NOMO-1 (cell line): ENCODE results near the gene ATP2B2.

Experiments
- DNase-seq, 2 experiments: peaks; one replicate each; lab custom pipeline; 2025; ENCODE audit not compliant: unreplicated experiment in 2 of 2; lab: John Stamatoyannopoulos, UW

ATP2B2 gene

DNA sequence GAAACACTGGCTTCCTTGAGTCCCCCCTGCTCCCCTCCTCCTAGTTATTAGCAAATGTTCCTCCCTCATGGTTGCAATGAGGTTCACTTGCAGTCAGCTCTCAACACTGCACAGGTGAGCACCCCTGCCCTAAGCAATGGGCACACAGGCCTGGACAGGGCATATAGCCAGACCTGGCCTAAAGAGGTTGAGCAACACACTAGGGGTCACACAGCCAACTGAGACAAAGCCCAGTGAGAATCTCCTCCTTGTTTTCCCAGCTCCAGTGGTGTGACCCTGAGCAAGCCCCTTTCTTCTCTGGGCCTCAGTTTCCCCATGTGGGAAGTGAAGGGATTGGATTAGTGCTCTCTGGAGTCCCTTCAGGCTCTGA lies 49.9 kb downstream of the ATP2B2 start:
- DNase-seq: no peak

DNA sequence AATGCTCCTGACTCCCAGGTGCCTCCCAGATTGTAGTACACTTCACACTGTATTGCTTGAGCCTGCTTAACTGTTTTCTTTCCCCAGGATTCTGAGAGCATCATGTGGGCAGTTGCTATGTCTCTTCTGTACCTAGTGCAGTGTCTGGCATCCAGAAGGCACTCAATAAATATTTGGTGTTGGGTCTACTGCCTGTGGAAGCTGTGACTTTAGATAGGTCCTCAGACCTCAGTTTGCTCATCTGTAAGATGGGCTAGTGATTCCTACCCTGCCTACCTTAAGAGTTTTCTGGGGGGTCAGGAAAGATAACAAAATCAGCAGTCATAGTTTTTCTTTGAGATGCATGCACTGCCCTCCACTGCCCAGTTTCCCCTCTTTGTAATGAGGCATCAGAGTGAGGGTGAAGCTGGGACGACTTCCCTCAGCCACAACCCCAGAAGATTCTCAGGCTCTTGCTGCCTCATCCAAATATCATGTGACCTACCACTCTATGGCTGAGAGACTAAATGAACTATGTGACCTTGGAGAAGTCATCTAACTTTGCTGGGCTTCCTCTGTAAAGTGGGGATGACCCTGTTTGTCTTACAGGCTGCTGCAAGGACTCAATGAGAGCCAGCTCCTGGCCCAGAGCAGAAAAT lies 50.4 kb downstream of the ATP2B2 start:
- no peak for DNase-seq

DNA sequence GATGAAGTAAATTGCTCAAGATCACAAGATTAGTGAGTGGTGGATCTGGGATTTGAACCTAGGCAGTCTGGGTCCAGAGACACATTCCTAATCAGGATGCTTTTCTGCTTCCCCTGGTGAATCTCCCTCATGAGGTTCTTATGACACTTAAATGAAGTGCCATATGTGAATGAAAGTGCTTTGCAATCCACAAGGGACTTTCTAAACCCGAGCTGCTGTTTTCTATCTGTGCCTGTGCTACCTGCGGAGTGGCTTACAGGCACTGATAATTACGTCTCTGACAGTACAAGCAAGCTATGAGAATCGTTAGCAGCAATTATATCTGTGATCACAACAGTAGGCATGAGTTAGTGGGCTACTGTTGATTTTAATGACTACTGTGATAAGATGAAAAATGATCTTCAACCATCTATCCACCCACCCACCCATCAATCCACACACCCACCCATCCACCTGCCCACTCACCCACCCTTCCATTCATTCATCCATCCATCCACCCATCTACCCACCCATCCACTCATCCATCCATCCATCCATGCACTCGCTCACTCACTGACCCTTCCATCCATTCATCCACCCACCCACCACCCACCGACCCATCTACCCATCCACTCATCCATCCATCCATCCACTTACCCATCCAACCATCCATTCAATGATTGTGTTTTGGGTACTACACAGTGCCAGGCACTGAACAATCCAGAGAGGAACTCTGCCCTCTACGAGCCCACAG lies 51.8 kb downstream of the ATP2B2 start:
- no peak for DNase-seq

DNA sequence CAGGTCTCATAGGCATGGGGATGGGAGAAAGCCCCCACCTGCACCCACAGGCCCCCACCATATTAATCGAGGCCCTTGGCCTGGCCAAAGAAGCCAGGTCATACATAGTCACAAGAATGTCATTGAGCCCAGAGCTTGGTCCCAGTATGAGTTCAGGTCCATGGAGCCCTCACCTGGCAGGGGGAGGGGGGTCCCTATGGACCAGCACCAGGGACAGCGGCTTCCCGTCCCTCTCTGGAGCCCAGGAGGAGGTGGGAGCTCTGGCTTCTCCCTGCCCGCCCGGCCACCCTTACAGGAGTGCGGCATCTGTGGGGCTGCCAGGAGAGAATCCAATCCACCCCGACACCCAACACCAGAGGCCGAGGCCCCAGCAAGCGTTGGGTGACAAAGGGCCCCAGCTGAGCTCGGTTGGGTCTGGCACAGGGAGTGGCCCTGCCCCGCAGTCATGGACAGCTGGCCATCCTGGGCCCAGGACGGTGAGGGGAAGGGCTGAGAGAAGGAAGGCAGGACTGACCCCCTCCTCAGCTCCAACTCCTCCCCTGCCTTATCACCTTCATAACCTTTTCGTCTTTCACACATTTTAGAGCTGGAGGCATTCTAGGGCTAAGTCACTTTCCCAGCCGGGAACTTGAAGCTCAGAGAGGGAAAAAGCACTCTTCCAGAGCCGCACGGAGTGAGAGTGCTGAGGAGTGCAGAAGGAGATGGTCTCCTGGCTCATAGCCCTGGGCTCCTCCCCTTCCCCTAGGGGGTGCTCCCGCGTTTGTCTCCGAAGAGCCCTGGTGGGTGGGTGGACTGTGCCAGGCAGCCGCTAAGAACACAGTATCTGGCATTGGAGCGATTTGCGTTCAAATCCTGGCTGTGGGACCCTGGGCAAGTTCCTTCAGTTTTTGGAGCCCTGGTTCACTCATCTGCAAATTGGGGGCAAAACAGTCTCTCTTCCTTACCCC lies 54.6 kb downstream of the ATP2B2 start:
- no peak for DNase-seq

DNA sequence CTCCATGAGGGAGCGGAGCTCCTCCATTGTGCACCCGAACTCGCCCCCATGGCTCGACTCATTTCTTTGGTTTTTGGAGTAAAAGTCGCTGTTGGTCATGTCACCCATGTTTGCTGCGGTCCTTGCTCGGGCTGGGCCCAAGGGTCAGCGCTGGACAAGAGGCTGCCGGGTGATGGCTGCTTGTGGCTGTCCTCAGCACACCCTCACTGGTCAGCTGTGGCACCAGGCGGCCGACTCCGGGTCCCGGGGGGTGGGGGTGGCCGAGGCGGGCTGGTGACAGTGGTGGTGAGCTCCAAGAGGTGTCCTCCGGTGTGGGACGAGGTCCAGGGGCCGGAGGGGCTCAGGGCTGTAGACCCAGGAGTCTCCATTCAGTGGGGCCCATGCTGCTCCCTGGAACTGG lies 56.0 kb downstream of the ATP2B2 start:
- DNase-seq: no peak

DNA sequence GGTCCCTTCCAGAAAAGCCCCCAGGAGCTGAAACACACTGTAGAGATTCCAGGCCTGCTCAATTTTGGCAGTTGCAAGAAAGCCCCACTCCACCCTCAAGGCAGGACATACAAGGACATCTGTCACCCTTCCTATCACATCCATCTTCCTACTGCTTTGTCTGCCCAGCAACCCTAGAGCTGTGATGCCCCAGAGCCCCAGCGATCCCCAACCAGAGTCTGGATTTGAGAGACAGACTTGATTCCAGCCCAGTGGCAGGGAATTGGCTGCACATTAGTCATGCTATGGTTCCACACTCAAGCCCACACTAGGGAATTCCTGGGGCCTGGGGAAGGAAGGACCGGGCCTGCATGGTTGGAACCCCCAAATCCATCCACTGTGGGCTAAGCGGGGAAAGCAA lies 56.8 kb downstream of the ATP2B2 start:
- no peak for DNase-seq

DNA sequence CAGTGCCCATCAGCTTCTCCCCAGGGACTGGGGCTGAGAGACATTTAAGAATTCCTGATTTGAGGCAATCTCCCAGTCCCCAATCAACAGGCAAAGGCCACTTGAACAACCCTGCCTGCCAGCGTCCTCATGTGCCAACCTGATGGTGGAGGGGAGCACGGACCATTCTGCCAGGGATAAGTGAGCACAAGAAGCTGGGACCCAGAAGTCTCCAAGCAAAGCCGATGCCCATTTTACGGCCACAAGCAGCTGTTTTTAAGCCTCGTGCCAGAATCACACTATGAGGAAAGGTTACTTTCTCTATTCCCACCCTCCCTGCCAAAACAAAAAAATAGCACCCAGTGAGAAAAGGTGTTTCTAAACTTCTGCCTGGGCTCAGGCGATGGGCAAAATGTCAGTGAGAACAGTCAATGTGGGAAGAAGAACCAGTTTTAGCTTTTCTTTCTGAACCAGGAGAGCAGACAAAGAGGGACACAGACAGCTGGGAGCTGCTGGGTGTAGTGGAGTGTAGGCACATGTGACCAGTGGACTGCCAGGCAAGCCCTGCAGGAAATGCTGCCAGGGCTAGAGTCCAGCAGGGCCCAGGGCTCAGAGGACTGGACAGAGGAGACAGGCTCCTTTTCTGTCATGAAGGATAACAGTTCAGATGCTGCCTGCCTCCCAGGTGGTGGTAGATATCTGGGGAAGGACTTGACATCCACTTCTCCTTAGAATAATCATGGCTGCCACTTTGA lies 57.7 kb downstream of the ATP2B2 start:
- DNase-seq: no peak

DNA sequence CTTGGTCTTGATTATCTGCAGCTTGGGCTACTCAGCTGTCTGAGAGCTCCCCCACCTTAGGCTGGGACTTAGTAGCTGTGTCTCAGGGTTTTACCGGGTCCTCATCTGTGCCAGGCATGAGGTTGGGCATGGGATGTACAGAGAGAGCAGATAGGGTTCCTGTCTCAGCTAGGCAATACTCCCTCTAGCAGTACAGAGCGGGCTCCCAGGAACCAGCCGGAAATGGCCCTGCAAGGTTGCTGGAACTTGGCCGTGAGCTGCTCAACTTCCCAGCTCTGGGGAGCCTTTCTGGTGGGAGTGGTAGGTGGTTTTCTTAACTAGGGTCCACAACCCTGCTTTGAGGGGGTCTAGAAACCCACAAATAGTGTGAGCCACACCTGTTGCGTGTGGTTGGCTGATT lies 58.3 kb downstream of the ATP2B2 start:
- DNase-seq: no peak

DNA sequence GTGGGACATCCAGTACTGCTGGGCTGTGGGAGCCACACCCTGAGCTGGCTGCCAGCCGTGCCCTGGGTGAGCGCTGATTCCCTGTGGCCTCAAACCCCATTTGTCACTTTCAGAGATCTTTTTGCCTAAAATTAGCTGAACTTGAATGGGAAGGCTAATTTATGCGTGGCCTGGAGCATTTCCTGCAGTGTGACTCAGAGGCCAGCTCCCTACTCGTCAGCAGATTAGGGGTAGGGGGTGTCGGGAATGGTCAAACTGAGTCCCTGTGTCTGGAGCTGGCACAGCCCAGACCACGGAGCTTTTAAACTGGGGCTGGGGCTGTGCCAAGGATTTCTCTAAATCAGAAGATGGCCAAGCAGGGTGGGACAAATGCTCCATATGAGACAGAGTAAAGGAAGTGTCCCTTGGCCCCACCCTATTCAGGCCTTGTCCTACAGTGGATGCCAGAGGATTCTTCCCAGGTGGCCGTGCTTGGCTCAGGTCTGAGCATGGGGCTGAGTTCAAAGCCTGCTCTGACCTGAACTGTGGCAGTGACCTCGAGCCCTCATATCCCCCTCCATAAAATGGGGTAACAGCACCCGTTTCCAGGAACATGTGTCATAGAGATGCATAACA lies 59.7 kb downstream of the ATP2B2 start:
- DNase-seq: no peak

DNA sequence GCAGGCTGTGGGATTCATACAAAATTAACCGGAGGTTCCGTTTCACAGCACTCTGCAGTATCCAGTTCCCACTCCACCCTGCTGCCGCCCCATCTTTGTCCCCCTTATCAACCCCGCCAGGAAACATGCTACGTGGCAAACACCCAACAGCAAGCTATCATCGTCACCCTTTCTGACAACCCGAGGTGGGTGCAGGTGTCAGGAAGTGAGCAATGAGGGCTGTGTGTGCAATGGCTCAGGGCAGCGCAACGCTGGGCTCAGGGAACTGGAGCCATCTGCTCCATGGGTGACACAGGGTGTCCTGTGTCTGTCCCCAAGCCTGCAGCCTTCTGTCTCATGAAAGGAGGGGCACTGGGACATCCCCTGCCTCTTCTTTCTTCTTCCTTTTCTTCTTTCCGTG lies 60.9 kb downstream of the ATP2B2 start:
- no peak for DNase-seq

DNA sequence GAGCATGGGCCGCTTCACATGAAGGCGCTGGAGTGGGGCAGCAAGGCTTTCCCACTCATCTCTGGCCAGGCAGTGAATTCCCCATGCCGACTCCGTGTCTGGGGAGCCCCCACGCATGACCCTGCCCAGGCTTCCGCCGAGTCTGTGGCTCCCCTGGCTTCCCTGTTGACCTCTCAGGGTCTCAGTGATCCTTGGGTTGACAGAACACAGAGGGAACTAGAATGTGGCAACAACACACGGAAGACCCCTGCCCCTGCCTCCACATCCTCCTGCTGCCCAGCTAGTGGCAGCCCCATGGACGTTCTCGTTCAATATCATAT lies 61.3 kb downstream of the ATP2B2 start:
- no peak for DNase-seq

DNA sequence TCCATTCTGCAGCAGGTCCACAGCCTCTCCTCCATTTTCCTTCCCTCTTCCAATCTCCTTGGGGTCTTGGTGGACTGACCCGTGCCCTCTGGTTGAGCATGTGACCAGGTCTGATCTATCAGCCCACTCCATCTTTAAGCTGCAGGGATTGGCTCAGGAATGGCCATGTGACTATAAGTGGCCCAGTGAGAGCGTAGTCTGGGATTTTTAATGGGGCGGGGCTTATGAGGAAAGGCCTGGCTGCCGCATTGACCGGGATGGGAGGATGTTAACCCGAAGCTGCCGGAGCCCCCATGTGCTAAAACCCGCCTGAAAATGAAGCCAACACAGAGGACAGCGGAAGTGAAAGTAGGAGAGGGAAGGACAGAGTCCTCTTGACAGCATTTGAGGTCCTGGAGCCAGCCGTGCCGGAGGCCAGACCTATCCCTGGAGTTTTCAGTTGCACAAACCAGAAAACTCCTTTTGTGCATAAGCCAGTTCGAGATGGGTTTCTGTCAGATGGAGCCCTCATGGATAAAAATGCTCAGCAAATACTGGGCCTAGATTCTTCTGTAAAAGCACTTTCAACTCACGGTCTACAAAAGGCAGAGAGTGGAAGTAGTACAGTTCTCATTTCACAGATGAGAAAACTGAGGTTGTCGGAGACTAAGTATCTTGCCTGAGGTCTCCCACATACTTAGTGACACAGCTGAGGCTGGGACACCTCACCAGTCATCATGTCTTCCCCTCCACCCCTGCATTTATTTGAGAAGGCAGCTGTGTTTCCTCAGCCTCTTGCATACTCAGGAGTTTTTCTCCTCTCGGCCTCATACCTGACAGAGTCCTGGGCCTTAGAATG lies 61.9 kb downstream of the ATP2B2 start:
- DNase-seq: peak; percentile 83 to 88

DNA sequence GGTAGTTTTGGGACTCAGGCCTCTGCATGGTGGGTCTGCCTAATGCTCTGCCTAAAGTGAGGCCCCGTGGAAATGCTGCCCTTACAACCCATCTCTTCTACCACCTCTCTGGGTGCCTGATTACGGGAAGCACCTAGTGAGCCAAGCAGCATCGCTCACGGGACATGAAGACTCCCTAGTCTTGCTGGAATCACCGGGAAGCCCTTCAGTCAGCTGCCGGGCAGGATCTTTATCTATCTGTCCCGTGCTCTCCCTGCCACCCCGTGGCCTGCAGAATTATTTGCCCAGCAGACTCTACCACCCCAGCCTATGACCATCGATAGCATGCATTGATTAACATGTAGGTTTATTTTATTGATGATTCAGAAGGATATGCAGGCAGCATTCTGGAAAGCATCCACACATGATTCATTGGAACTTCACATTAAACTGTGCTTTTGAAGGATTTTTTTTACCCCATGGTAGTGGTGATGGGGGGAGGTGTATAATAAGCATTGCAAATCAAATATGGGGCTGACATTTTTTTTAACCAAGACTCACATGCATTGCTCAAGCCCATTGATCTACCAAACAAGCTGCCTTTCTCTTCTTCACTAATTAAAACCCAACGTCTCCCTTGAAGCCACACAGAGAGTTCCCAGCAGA lies 63.1 kb downstream of the ATP2B2 start:
- no peak for DNase-seq

DNA sequence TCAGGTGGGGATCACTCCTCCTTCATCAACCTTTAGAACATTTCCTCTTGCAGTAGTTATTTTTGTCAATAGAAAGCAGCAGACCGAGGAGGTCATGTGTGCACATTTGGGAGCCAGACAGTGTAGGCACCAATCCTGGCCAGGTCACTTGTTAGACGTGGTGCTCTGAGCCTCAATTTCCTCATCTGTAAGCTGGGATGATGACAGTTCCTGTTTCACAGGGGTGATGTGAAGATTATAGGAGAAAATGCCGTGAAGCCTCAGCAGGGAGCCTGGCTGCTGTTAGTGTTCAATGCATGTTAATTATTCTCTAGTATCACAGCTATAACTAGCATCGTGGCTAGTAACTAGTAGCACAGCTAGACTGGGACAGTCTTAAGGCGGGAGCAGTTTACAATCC lies 64.7 kb downstream of the ATP2B2 start:
- no peak for DNase-seq

DNA sequence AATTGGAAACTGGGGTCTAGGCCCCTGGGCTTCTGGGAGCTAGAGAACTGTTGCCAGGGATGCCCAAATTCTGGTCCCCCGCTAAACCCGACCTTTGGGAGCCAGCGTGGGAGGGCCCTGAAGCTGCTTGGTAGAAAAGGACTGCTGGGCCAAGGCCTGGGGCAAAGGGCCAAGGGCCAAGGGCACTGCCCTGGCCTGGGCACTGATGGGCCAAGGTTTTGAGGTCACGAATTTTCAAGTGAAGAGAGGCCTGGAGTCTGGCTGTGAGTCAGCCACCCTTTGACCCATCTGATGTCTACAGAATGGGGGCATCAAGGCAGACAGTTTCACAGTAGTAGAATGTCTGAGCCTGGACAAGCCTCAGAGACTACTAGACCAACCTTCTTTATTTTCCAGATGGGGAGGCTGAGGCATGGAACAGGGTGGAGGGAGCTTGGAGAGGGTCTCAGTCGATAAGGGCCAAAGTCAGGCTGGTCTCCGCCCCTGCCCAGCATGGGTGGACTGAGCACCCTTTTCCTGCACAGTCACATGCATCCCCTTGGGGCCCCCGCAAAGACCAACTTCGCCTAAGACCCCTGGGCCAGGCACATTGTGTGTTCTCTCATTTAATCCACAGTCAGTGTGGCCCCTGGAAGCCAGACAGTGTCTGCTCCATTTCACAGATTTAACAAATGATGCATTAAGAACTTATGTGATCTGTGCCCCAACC lies 66.3 kb downstream of the ATP2B2 start:
- no peak for DNase-seq

DNA sequence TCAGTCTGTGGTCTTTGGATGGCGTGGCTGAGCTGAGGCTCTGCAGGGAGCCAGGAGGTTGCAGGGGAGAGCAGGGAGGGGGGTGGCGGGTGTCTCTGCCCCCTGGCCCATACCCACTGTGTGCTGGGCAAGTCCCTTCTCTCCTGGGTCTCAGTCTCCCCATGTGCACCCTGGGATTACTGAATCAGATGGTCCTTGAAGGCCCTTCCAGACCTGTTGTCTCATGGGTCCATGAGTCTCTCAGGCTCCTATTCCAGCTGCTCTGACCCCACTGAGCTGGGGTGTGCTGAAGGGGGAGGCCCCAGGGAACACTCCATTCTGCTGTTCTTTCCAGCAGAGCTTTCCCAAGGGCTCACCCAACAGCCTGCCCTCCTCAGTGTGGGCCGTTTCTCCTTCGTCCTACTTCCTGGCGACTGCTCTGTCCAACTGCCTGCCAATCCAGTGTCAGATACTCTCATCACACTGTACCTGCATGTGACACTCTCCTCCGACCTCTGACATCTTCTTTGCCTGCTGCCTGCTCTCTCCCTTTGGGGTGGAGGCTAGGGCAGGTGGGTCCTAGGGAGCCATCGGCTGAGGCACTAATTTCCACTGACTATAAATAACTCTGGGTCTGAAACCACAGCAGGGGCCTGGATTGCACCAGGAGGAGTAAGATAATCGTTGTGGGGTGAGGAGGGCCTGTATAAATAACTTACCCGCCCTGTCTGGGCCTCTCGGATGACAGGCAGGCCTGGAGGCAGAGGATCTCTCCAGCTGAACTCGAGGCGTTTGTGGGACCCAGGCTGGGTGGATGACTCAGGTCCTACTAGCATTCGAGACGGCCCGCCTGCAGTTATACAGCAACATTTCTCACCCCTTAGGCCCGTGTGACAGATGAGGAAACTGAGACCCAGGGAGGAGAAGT lies 67.1 kb downstream of the ATP2B2 start:
- DNase-seq: peak; percentile 93 to 96

DNA sequence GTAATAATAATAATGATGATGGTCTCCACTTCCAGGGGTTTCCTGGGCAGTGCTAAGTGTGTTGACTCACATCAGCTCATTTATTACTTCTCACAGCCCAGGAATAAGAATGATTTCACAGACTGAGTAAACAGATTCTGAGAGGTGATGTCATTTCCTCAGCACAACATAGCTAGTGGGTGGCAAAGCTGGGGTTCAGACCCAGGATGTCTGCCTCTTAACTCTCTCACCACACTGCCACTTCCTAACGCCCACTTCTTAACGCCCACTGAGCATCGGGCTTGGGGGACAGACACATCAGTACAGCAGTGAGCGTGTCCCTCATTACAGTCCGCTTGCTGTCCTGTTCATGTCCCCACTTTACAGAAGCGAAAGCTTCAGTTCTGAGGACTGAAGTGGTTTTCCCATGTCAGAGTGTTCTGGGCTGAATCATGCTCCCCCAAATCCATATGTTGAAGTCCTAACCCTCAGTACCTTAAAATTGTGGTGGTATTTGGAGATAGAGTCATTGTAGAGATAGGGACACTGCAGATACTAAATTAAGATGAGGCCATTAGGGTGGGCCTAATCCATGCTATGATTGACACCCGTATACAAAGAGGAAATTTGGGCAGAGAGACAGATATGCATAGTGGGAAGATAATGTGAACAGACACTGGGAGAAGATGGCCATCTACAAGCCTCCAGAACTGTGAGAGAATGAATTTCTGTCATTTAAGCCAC lies 68.0 kb downstream of the ATP2B2 start:
- DNase-seq: no peak
